CD4-positive, alpha-beta T cell treated with Interleukin-6 for 4 hours (primary cell): ENCODE data around the gene MRPL17.

Experiments
- DNase-seq: peaks from one replicate; pipeline ENCODE4 v3.0.0-alpha.2; 2020; ENCODE audit warnings: mixed read lengths

MRPL17 gene

GRCh38 chr11:6631361-6631890, 51.7 kb downstream of the MRPL17 start:
- no peak for DNase-seq

GRCh38 chr11:6630632-6631291, 52.4 kb downstream of the MRPL17 start:
- no peak for DNase-seq
